Cerebellar cortex (tissue), 1 donor: Measurements from ENCODE around the gene PDE6H.

ENCODE experiments used
- DNase-seq: peaks from one replicate; pipeline ENCODE4 v3.0.0-alpha.2; 2015; ENCODE audit warnings: low spot score

PDE6H gene

GRCh38 chr12:14951851-14952250, 21.0 kb upstream of the PDE6H start:
- DNase-seq, result no peak

- DNase-seq, result no peak
Measured at GRCh38 chr12:14952299-14952921, 20.4 kb upstream of the PDE6H start.

GRCh38 chr12:14953752-14954151, 19.1 kb upstream of the PDE6H start:
- no peak for DNase-seq

GRCh38 chr12:14954269-14954668, 18.6 kb upstream of the PDE6H start:
- no peak for DNase-seq

- DNase-seq, result no peak
Measured at GRCh38 chr12:14956024-14956891, 16.6 kb upstream of the PDE6H start.

GRCh38 chr12:14956905-14957304, 15.9 kb upstream of the PDE6H start:
- no peak for DNase-seq

- DNase-seq, result no peak
Measured at GRCh38 chr12:14957551-14958168, 15.2 kb upstream of the PDE6H start.

- no peak for DNase-seq
Measured at GRCh38 chr12:14958361-14959125, 14.3 kb upstream of the PDE6H start.

- DNase-seq, result no peak
Measured at GRCh38 chr12:14959126-14959440, 13.8 kb upstream of the PDE6H start.

- DNase-seq, result no peak
Measured at GRCh38 chr12:14959463-14959862, 13.4 kb upstream of the PDE6H start.

- no peak for DNase-seq
Measured at GRCh38 chr12:14959916-14960496, 12.8 kb upstream of the PDE6H start.

GRCh38 chr12:14960548-14961465, 12.0 kb upstream of the PDE6H start:
- DNase-seq, result no peak

GRCh38 chr12:14961466-14962152, 11.2 kb upstream of the PDE6H start, which contains the start of gene ARHGDIB:
ARHGDIB (minus strand) TSS chr12:14961601; CDS start chr12:14950712, 10,889 bp downstream.
- DNase-seq, result no peak

GRCh38 chr12:14962153-14962539, 10.7 kb upstream of the PDE6H start:
- no peak for DNase-seq

GRCh38 chr12:14962797-14963196, 10.0 kb upstream of the PDE6H start:
- no peak for DNase-seq

GRCh38 chr12:14963520-14963919, 9.3 kb upstream of the PDE6H start:
- no peak for DNase-seq

- no peak for DNase-seq
Measured at GRCh38 chr12:14964406-14964805, 8.4 kb upstream of the PDE6H start.

- no peak for DNase-seq
Measured at GRCh38 chr12:14965221-14965620, 7.6 kb upstream of the PDE6H start.

- DNase-seq, result no peak
Measured at GRCh38 chr12:14968478-14968877, 4.4 kb upstream of the PDE6H start.

GRCh38 chr12:14970473-14970872, 2.4 kb upstream of the PDE6H start:
- DNase-seq, result no peak
